IPS-20b (cell line): ENCODE measurements around the gene MFAP1.
"Not testable (repeated sequence)": the region's sequence is repeated elsewhere in the genome, so short reads cannot be mapped to it uniquely, and the experiment has no call there.

Experiments
- H3K27ac ChIP-seq: one replicate; pipeline ENCODE4 v1.5.1; 2013; ENCODE audit warnings: low read length
- H3K27me3 ChIP-seq: 2 replicates; pipeline ENCODE4 v1.6.1; 2013; ENCODE audit warnings: mild to moderate bottlenecking, low read length, inconsistent platforms; ENCODE audit not compliant: insufficient read depth
- H3K36me3 ChIP-seq: 2 replicates; pipeline ENCODE4 v1.6.1; 2013; ENCODE audit warnings: low read depth, mild to moderate bottlenecking, inconsistent platforms, low read length, moderate library complexity; ENCODE audit not compliant: insufficient read depth
- H3K4me1 ChIP-seq: 2 replicates; pipeline ENCODE4 v1.6.1; 2013; ENCODE audit warnings: mild to moderate bottlenecking, control low read depth, inconsistent platforms, low read length, moderate library complexity; ENCODE audit not compliant: insufficient read depth
- H3K4me3 ChIP-seq: 2 replicates; pipeline ENCODE4 v1.5.1; 2013; ENCODE audit warnings: mild to moderate bottlenecking, low read length, inconsistent platforms
- H3K9ac ChIP-seq: 2 replicates; pipeline ENCODE4 v1.6.1; 2013; ENCODE audit warnings: low read depth, mild to moderate bottlenecking, inconsistent platforms, low read length, moderate library complexity
- H3K9me3 ChIP-seq: 2 replicates; pipeline ENCODE4 v1.6.1; 2013; ENCODE audit warnings: mild to moderate bottlenecking, low read depth, low read length, inconsistent platforms; ENCODE audit not compliant: insufficient read depth

MFAP1 gene

GRCh38 chr15:43845421-43845820 is 20.9 kb upstream of the MFAP1 start:
- no peak overlapping the region for H3K9ac ChIP-seq
- no peaks in the 10 kb centered on the region for H3K27me3 ChIP-seq
- H3K27ac ChIP-seq, result no peak overlapping the region
- no peak overlapping the region for H3K4me3 ChIP-seq
- no peaks in the 10 kb centered on the region for H3K9me3 ChIP-seq
- no peaks in the 10 kb centered on the region for H3K4me1 ChIP-seq
- H3K36me3 ChIP-seq, result peaks cover 46% of the 10 kb centered on the region

GRCh38 chr15:43832485-43832884 is 8.0 kb upstream of the MFAP1 start:
- H3K4me3 ChIP-seq, H3K27ac ChIP-seq, H3K9me3 ChIP-seq, H3K4me1 ChIP-seq, H3K27me3 ChIP-seq, H3K9ac ChIP-seq: not testable (repeated sequence)
- H3K36me3 ChIP-seq, result peaks cover 34% of the 10 kb centered on the region

GRCh38 chr15:43831519-43832052 is 7.1 kb upstream of the MFAP1 start:
- not testable (repeated sequence) for H3K9me3 ChIP-seq, H3K9ac ChIP-seq, H3K4me3 ChIP-seq, H3K27ac ChIP-seq, H3K4me1 ChIP-seq, H3K27me3 ChIP-seq
- H3K36me3 ChIP-seq, result peaks cover 25% of the 10 kb centered on the region

DNA sequence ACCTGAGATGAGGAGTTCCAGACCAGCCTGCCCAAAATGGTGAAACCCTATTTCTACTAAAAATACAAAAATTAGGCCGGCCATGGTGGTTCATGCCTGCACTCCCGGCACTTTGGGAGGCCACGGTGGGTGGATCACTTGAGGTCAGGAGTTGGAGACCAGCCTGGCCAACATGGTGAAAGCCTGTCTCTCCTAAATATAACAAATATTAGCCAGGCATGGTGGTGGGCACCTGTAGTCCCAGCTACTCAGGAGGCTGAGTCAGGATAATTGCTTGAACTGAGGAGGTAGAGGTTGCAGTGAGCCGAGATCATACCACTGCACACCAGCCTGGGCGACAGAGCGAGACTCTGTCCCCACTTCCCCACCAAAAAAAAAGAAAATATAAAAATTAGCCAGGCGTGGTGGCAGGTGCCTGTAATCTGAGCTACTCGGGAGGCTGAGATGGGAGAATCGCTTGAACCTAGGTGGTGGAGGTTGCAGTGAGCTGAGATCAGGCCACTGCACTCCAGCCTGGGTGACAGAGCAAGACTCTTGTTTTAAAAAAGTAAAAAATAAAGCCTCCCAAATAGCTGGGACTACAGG is 6.3 kb upstream of the MFAP1 start:
- H3K27ac ChIP-seq, H3K9me3 ChIP-seq, H3K4me1 ChIP-seq, H3K4me3 ChIP-seq, H3K9ac ChIP-seq, H3K27me3 ChIP-seq: not testable (repeated sequence)
- peaks cover 17% of the 10 kb centered on the region for H3K36me3 ChIP-seq

GRCh38 chr15:43829951-43830540 is 5.6 kb upstream of the MFAP1 start:
- H3K27ac ChIP-seq, H3K4me1 ChIP-seq, H3K9me3 ChIP-seq, H3K4me3 ChIP-seq, H3K9ac ChIP-seq: not testable (repeated sequence)
- H3K36me3 ChIP-seq, result peaks cover 16% of the 10 kb centered on the region
- H3K27me3 ChIP-seq, result peaks cover 12% of the 10 kb centered on the region; the same call in 1 of the 2 replicates

- H3K4me1 ChIP-seq, result no peaks in the 10 kb centered on the region
- no peak overlapping the region for H3K27ac ChIP-seq
- H3K4me3 ChIP-seq, result peak overlapping the region; percentile 79; the same call in 1 of the 2 replicates
- H3K27me3 ChIP-seq, result peaks cover 15% of the 10 kb centered on the region; the same call in 1 of the 2 replicates
- H3K9me3 ChIP-seq, result no peaks in the 10 kb centered on the region
- peak overlapping the region; percentile 86 for H3K9ac ChIP-seq
- peaks cover 9% of the 10 kb centered on the region; the same call in 1 of the 2 replicates for H3K36me3 ChIP-seq
Measured at GRCh38 chr15:43828061-43828657, 3.7 kb upstream of the MFAP1 start.

DNA sequence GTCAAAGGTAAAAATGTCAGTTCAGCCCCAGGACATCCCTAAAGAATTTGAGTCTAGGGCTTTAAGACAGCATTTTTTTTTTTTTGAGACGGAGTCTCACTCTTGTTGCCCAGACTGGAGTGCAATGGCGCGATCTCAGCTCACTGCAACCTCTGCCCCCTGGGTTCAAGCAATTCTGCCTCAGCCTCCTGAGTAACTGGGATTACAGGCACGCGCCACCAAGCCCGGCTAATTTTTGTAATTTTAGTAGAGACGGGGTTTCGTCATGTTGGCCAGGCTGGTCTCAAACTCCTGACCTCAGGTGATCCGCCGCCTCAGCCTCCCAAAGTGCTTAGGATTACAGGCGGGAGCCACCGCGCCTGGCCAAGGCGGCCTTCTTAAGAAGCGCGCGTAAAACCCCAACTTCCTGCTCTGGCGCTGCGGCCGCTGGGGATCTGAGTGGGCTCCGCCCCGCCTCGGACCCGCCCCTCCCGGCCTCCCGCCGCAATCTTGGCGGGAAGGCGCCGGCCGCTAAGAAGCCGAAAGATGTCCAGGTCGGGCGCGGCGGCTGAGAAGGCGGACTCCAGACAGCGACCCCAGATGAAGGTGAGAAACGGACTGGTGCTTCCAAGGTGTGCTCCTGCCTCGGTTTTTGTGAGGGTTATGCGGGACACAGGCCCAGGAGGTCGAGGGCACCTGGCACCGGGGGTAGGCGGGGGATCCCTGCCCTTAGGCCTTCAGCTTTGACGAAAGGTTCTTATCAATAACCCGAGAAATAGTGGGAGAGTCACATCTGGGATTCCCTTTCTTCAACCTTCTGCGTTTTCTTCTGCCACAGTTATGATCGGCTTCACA is 2.2 kb upstream of the MFAP1 start, which contains the start of gene WDR76:
WDR76 (plus strand) TSS at position 495 of the 834 bp plus-strand sequence; CDS start at position 526, 31 bp downstream.
- Histone ChIP-seq H3K27ac (no peak within 1 kb of the TSS), H3K36me3 (peaks cover 9% of the 10 kb centered on the region; the same call in 1 of the 2 replicates), H3K9ac (peak within 1 kb of the TSS; percentile 86), H3K9me3 (no peaks in the 10 kb centered on the region), H3K4me1 (no peaks in the 10 kb centered on the region), H3K4me3 (peak within 1 kb of the TSS; percentile 79), H3K27me3 (peaks cover 15% of the 10 kb centered on the region; the same call in 1 of the 2 replicates)

DNA sequence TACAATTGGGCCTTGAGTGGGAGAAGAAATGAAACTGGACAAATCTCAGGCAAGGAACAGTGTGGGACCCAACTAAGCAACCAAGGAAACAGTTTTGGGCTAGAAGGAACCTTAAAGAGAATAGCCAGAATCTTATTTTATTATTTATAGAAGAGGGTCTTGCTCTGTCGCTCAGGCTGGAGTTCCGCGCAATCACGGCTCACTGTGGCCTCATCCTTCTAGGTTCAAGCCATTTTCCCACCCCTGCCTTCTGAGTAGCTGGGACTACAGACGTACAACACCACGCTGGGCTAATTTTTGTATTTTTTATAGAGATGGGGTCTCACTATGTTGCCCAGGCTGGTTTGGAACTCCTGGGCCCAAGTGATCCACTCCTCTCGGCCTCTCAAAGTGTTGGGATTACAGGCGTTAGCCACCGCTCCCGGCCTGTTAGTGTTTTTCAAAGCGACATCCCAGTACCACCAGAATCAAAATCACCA is 1.6 kb upstream of the MFAP1 start:
- peaks cover 15% of the 10 kb centered on the region; the same call in 1 of the 2 replicates for H3K27me3 ChIP-seq
- H3K27ac ChIP-seq, result no peak overlapping the region
- H3K36me3 ChIP-seq, result peaks cover 9% of the 10 kb centered on the region; the same call in 1 of the 2 replicates
- no peaks in the 10 kb centered on the region for H3K4me1 ChIP-seq
- no peak overlapping the region for H3K4me3 ChIP-seq
- no peaks in the 10 kb centered on the region for H3K9me3 ChIP-seq
- H3K9ac ChIP-seq, result no peak overlapping the region

- H3K27me3 ChIP-seq, result peaks cover 15% of the 10 kb centered on the region; the same call in 1 of the 2 replicates
- not testable (repeated sequence) for H3K4me1 ChIP-seq, H3K4me3 ChIP-seq, H3K9ac ChIP-seq, H3K27ac ChIP-seq, H3K36me3 ChIP-seq, H3K9me3 ChIP-seq
Measured at GRCh38 chr15:43825305-43825704, 815 bp upstream of the MFAP1 start.

DNA sequence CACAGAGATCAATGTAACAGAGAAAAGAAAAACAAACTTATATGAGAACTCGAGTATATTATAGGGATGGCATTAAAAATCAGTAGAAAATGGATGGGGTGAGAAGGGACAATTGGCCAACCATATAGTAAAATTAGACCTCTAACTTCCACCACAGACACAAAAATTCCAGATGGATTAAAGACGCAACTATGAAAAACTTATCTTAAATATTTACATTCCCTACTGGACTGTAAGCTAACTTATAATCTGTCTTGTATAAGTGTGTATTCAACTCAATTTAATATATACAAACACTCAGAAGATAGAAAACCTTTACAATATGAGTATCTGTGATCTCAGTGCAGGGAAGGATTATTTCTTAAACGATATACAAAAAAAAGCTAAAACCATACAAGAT is 3.0 kb downstream of the MFAP1 start:
- peaks cover 15% of the 10 kb centered on the region; the same call in 1 of the 2 replicates for H3K27me3 ChIP-seq
- no peak overlapping the region for H3K9ac ChIP-seq
- H3K27ac ChIP-seq, result no peak overlapping the region
- no peak overlapping the region for H3K4me3 ChIP-seq
- H3K4me1 ChIP-seq, result no peaks in the 10 kb centered on the region
- H3K9me3 ChIP-seq, result no peaks in the 10 kb centered on the region
- peaks cover 13% of the 10 kb centered on the region for H3K36me3 ChIP-seq

DNA sequence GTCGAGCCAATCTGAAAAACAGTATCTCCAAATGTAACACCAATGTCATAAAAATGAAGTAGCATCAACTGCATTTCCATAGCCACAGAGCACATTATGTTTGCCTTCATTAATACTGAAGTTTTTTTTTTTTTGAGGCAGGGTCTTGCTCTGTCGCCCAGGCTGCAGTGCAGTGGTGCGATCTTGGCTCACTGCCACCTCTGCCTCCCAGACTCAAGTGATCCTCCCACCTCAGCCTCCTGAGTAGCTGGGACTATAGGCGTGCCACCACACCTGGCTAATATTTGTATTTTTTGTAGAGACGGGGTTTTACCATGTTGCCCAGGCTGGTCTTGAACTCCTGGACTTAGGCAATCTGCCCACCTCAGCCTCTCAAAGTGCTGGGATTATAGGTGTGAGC is 9.4 kb downstream of the MFAP1 start:
- H3K9ac ChIP-seq, H3K27me3 ChIP-seq, H3K4me1 ChIP-seq, H3K4me3 ChIP-seq, H3K27ac ChIP-seq, H3K9me3 ChIP-seq: not testable (repeated sequence)
- H3K36me3 ChIP-seq, result peaks cover 75% of the 10 kb centered on the region
